HL-60 (cell line): Measurements from ENCODE around the gene SNAPIN.

ENCODE experiments used
- DNase-seq, 2 experiments: peaks; one replicate each; pipeline ENCODE4 v3.0.0-alpha.2; 2010 to 2020; ENCODE audit warnings: low read depth in 1 of 2, low spot score in 1 of 2
- H3K27ac ChIP-seq: fragments of 250-450 bp; sonication (Bioruptor Pico); replicated peaks from 2 replicates; pipeline ENCODE4 v1.5.1; 2020; ENCODE audit warnings: mild to moderate bottlenecking, moderate library complexity
- H3K27me3 ChIP-seq: fragments of 250-450 bp; sonication (Bioruptor Pico); 2 replicates; pipeline ENCODE4 v1.5.1; 2021; ENCODE audit warnings: mild to moderate bottlenecking, moderate library complexity; ENCODE audit not compliant: insufficient read depth, poor library complexity, severe bottlenecking
- H3K4me3 ChIP-seq: replicated peaks from 2 replicates; pipeline ENCODE4 v1.5.1; 2011; ENCODE audit warnings: mild to moderate bottlenecking, control low read depth, low read length; ENCODE audit not compliant: insufficient read depth
- GABPA ChIP-seq: IDR thresholded peaks from 2 replicates; pipeline ENCODE4 v1.6.1; 2012; ENCODE audit warnings: low read depth
- POLR2AphosphoS5 ChIP-seq: IDR thresholded peaks from 2 replicates; pipeline ENCODE4 v1.6.1; 2012; ENCODE audit warnings: low read depth
- SPI1 ChIP-seq: IDR thresholded peaks from 2 replicates; pipeline ENCODE4 v1.6.1; 2012; ENCODE audit warnings: low read depth, mild to moderate bottlenecking, borderline replicate concordance
- TF ChIP-seq, protein P1 (sequence below): IDR thresholded peaks from 2 replicates; pipeline ENCODE4 v1.6.1; 2012; ENCODE audit warnings: low read depth; ENCODE audit not compliant: insufficient replicate concordance
- TF ChIP-seq, protein P2 (sequence below): IDR thresholded peaks from one replicate; pipeline ENCODE4 v1.5.1; 2011; ENCODE audit warnings: low read length, control low read depth, inconsistent platforms; ENCODE audit not compliant: insufficient read depth

SNAPIN gene

DNA sequence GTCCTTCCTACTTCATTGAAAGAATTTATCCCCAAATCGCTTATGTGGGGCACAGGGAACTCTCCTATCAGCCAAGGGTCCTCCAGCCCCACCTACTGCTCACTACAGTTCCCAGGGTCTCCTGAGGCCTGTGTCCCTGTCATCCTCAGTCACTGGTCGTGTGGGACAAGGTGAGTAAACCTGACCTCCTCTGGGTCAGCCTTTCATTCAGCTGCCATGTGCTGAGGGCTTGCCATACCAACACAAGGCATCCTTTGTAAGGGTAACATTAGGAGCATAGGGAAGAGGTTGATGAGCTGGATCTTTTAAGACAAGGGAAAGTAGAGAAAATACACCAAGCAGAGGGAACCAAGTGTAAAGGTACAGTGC lies 11.2 kb upstream of the SNAPIN start:
- Histone ChIP-seq H3K27me3 (no peaks in the 10 kb centered on the region), H3K4me3 (no peak overlapping the region), H3K27ac (peak overlapping the region; percentile 31; the same call in 1 of the 2 replicates)
- TF ChIP-seq POLR2AphosphoS5 = peak; percentile 19; the same call in 1 of the 2 replicates
- TF ChIP-seq, protein P1, sequence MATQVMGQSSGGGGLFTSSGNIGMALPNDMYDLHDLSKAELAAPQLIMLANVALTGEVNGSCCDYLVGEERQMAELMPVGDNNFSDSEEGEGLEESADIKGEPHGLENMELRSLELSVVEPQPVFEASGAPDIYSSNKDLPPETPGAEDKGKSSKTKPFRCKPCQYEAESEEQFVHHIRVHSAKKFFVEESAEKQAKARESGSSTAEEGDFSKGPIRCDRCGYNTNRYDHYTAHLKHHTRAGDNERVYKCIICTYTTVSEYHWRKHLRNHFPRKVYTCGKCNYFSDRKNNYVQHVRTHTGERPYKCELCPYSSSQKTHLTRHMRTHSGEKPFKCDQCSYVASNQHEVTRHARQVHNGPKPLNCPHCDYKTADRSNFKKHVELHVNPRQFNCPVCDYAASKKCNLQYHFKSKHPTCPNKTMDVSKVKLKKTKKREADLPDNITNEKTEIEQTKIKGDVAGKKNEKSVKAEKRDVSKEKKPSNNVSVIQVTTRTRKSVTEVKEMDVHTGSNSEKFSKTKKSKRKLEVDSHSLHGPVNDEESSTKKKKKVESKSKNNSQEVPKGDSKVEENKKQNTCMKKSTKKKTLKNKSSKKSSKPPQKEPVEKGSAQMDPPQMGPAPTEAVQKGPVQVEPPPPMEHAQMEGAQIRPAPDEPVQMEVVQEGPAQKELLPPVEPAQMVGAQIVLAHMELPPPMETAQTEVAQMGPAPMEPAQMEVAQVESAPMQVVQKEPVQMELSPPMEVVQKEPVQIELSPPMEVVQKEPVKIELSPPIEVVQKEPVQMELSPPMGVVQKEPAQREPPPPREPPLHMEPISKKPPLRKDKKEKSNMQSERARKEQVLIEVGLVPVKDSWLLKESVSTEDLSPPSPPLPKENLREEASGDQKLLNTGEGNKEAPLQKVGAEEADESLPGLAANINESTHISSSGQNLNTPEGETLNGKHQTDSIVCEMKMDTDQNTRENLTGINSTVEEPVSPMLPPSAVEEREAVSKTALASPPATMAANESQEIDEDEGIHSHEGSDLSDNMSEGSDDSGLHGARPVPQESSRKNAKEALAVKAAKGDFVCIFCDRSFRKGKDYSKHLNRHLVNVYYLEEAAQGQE = no peak
- no peak for DNase-seq

DNA sequence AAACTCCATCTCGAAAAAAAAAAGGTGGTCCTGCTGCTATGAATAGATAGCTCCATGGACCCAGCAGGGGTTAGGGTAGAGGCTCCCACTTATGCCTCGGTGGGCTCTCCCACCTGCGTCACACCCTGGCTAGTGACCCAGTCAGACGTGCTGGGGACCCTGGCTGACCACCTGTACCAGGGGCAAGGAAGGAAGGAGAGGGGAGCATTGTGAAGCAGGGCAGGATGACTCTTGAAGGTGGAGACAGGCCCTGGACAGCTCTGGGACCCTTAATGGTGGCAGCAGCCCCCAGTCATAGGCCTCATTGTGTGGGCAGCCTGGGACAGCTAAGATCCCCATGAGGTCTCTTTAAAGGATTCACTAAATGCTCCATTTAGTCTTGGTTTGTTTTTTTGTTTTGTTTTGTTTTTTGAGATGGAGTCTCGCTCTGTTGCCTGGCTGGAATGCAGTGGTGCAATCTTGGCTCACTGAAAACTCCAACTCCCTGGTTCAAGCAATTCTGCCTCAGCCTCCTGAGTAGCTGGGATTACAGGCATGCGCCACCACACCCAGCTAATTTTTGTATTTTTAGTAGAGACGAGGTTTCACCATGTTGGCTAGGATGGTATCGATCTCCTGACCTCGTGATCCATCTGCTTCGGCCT lies 10.4 kb upstream of the SNAPIN start:
- no peak for DNase-seq
- Histone ChIP-seq H3K27ac (no peak overlapping the region), H3K27me3 (no peaks in the 10 kb centered on the region), H3K4me3 (no peak overlapping the region)
- no peak for TF ChIP-seq SPI1

DNA sequence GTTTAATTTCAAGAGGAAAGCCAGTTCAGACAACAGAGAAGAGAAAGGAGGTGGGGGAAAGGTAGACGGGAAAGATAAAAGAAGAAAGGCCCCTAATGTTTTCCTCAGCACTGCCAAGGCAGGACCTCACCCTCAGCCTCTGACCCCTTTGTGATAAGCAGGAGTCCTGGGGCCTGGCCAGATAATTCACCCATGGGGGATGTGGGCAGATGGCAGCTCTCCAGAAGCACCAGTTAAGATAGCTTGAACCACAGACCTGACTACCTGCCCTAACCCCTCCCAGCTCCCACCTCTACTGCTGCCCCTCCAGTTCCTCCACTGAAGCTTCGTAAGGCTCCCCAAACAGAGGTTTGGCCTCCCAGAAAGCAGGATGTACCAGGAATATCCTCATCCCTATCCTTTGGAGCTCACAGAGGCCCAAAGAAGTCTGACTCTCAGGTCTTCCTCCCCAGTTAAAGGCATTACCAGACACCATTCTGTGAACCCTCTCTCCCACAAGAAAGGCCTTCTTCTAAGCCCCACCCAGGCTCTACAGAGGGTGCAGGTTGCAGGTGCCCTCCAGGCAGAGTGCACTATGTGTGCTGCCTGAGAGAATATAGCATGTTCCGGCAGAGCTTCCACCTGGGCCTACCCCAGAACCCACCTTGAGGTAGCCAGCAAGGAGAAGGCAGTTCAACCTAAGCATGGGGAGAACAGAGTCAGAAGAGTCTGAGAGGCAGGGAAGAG lies 9.2 kb upstream of the SNAPIN start:
- no peak overlapping the region for H3K4me3 ChIP-seq
- H3K27ac ChIP-seq = no peak overlapping the region
- DNase-seq = no peak
- TF ChIP-seq POLR2AphosphoS5 (no peak), SPI1 (no peak), GABPA (no peak)
- TF ChIP-seq, protein P2, sequence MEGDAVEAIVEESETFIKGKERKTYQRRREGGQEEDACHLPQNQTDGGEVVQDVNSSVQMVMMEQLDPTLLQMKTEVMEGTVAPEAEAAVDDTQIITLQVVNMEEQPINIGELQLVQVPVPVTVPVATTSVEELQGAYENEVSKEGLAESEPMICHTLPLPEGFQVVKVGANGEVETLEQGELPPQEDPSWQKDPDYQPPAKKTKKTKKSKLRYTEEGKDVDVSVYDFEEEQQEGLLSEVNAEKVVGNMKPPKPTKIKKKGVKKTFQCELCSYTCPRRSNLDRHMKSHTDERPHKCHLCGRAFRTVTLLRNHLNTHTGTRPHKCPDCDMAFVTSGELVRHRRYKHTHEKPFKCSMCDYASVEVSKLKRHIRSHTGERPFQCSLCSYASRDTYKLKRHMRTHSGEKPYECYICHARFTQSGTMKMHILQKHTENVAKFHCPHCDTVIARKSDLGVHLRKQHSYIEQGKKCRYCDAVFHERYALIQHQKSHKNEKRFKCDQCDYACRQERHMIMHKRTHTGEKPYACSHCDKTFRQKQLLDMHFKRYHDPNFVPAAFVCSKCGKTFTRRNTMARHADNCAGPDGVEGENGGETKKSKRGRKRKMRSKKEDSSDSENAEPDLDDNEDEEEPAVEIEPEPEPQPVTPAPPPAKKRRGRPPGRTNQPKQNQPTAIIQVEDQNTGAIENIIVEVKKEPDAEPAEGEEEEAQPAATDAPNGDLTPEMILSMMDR = no peak
- TF ChIP-seq, protein P1 = no peak
- no peaks in the 10 kb centered on the region for H3K27me3 ChIP-seq

DNA sequence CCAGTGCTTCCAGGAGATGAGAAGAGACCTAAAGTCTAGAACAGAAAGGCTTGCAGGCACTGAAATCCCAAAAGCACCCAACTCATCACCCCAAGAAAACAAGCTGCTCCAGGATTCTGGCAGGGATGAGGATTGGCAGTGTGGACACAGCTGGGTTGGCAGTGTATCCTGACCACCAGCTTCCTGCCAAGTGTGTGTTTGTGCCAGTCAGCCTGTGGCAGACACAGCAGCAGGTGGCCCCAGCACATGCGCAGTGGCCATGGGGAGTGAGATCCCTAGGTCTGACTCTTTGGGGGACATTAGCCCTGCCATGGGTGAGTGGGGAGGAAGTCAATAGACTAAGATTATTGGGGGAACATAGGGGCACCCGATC lies 8.7 kb upstream of the SNAPIN start:
- no peaks in the 10 kb centered on the region for H3K27me3 ChIP-seq
- DNase-seq = no peak
- H3K27ac ChIP-seq = no peak overlapping the region
- no peak overlapping the region for H3K4me3 ChIP-seq
- TF ChIP-seq, protein P2 = no peak

DNA sequence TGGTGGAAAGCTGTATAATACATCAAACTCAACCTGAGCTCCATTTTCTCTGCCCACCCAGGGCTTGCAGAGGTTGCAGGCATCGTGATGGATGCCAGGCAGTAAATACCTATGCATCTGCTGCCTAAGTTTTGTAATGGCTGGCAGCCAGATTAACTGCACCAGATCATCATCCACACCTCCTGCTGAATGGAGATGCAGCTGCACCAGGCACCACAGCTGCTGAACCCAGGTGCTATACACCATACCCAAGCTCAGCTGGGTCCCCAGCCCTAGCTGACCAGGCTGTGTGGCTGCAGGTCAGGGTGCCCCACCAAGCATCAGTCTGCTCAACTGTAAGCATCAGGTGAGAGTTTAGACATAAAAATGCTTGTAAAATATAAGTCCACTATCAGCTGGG lies 6.7 kb upstream of the SNAPIN start:
- DNase-seq = no peak
- no peak for TF ChIP-seq POLR2AphosphoS5
- TF ChIP-seq, protein P1 = no peak
- TF ChIP-seq GABPA = no peak
- TF ChIP-seq SPI1 = no peak
- TF ChIP-seq, protein P2 = no peak
- no peak overlapping the region for H3K4me3 ChIP-seq
- no peaks in the 10 kb centered on the region for H3K27me3 ChIP-seq
- no peak overlapping the region for H3K27ac ChIP-seq
